HL-60 (cell line): ENCODE results near the gene FNIP2.

Source experiments
- DNase-seq, 2 experiments: peaks; one replicate each; pipeline ENCODE4 v3.0.0-alpha.2; 2010 to 2020; ENCODE audit warnings: low read depth in 1 of 2, low spot score in 1 of 2
- H3K27ac ChIP-seq: fragments of 250-450 bp; sonication (Bioruptor Pico); replicated peaks from 2 replicates; pipeline ENCODE4 v1.5.1; 2020; ENCODE audit warnings: mild to moderate bottlenecking, moderate library complexity
- H3K27me3 ChIP-seq: fragments of 250-450 bp; sonication (Bioruptor Pico); 2 replicates; pipeline ENCODE4 v1.5.1; 2021; ENCODE audit warnings: mild to moderate bottlenecking, moderate library complexity; ENCODE audit not compliant: insufficient read depth, poor library complexity, severe bottlenecking
- H3K4me3 ChIP-seq: replicated peaks from 2 replicates; pipeline ENCODE4 v1.5.1; 2011; ENCODE audit warnings: mild to moderate bottlenecking, control low read depth, low read length; ENCODE audit not compliant: insufficient read depth
- CTCF ChIP-seq: IDR thresholded peaks from one replicate; pipeline ENCODE4 v1.5.1; 2011; ENCODE audit warnings: low read length, control low read depth, inconsistent platforms; ENCODE audit not compliant: insufficient read depth
- GABPA ChIP-seq: IDR thresholded peaks from 2 replicates; pipeline ENCODE4 v1.6.1; 2012; ENCODE audit warnings: low read depth
- POLR2AphosphoS5 ChIP-seq: IDR thresholded peaks from 2 replicates; pipeline ENCODE4 v1.6.1; 2012; ENCODE audit warnings: low read depth
- SPI1 ChIP-seq: IDR thresholded peaks from 2 replicates; pipeline ENCODE4 v1.6.1; 2012; ENCODE audit warnings: low read depth, mild to moderate bottlenecking, borderline replicate concordance
- TF ChIP-seq, protein P1 (sequence below): IDR thresholded peaks from 2 replicates; pipeline ENCODE4 v1.6.1; 2012; ENCODE audit warnings: low read depth; ENCODE audit not compliant: insufficient replicate concordance

FNIP2 gene

DNA sequence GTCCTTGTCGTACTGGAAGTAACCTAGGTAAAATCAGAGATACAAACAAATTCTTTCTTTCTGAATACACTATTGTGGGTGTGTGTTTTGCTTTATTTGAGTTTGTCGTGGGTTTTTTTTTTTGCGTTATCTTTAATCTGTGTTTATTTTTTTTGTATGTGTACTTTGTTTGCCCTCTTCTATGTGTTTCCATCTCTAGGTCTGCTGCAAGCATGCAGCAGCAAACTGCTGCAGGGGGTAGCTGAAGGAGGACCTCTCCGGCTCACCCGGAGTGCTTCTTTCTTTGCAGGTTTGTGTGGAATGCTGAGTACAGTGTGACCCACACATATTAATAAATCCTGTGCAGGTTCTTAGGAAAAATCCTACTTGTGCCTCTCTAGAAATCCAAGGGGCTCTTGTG is 64.8 kb downstream of the FNIP2 start:
- no peak overlapping the region for H3K27ac ChIP-seq
- no peak overlapping the region for H3K4me3 ChIP-seq
- DNase-seq: no peak
- TF ChIP-seq, protein P1, sequence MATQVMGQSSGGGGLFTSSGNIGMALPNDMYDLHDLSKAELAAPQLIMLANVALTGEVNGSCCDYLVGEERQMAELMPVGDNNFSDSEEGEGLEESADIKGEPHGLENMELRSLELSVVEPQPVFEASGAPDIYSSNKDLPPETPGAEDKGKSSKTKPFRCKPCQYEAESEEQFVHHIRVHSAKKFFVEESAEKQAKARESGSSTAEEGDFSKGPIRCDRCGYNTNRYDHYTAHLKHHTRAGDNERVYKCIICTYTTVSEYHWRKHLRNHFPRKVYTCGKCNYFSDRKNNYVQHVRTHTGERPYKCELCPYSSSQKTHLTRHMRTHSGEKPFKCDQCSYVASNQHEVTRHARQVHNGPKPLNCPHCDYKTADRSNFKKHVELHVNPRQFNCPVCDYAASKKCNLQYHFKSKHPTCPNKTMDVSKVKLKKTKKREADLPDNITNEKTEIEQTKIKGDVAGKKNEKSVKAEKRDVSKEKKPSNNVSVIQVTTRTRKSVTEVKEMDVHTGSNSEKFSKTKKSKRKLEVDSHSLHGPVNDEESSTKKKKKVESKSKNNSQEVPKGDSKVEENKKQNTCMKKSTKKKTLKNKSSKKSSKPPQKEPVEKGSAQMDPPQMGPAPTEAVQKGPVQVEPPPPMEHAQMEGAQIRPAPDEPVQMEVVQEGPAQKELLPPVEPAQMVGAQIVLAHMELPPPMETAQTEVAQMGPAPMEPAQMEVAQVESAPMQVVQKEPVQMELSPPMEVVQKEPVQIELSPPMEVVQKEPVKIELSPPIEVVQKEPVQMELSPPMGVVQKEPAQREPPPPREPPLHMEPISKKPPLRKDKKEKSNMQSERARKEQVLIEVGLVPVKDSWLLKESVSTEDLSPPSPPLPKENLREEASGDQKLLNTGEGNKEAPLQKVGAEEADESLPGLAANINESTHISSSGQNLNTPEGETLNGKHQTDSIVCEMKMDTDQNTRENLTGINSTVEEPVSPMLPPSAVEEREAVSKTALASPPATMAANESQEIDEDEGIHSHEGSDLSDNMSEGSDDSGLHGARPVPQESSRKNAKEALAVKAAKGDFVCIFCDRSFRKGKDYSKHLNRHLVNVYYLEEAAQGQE: no peak
- no peak for TF ChIP-seq POLR2AphosphoS5
- TF ChIP-seq SPI1: no peak
- TF ChIP-seq CTCF: no peak
- no peak for TF ChIP-seq GABPA
- H3K27me3 ChIP-seq: no peaks in the 10 kb centered on the region

DNA sequence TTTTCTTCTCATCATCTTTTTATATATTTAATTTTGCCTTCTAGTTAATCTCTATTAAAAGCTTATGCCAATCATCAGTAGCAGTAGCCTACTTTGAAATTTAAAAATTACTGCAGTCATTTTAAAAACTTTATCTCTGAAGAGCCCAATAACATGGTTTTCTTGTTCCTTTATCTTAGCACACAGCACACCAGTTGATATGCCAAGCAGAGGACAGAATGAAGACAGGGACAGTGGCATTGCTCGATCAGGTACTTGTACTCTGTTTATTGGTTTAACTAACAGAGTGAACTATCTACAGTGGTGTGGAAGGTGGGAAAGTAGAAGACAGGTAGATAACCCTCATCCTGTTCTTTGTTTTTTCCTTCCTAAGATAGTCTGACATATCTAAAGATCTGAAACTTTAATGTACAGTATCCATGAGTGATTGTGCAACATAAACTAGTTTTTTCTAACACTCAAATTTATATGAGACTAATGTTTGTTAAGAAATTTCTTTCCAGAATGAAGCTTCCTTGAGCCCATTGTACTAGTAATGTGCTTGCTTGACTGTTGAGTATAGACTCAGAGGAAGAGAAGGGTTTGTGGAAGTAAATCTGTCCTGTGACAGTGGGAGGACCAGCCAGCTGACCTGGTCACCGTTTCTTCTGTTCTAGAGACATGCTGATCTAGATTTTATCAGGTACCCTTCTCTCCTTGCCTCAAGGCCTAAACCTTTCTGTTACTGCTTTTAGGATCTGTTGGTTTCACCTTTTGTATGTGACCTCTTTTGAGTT is 66.6 kb downstream of the FNIP2 start:
- Histone ChIP-seq H3K27me3 (no peaks in the 10 kb centered on the region), H3K4me3 (no peak overlapping the region), H3K27ac (no peak overlapping the region)
- no peak for DNase-seq
- TF ChIP-seq SPI1: no peak
- TF ChIP-seq GABPA: no peak

DNA sequence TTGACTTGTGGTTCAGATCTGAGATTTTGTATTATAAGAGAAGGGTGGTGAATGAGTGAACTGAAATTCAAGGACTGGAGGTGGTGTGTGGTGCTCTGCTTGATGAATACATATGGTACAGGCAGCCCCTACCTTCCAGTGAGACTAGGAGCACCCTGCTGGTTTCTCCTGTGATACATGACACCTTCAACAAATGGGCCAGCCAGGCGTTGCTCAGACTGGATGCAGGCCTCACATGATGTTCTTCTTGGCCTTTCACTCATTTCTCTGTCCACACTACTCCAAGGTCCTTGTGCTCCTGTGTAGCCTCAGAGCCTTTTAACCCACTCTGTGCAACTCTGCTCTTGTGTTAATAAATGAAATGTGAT is 67.2 kb downstream of the FNIP2 start:
- DNase-seq: no peak
- Histone ChIP-seq H3K27ac (no peak overlapping the region), H3K27me3 (no peaks in the 10 kb centered on the region), H3K4me3 (no peak overlapping the region)
- TF ChIP-seq GABPA (no peak), SPI1 (no peak), CTCF (no peak)
- TF ChIP-seq, protein P1: no peak

DNA sequence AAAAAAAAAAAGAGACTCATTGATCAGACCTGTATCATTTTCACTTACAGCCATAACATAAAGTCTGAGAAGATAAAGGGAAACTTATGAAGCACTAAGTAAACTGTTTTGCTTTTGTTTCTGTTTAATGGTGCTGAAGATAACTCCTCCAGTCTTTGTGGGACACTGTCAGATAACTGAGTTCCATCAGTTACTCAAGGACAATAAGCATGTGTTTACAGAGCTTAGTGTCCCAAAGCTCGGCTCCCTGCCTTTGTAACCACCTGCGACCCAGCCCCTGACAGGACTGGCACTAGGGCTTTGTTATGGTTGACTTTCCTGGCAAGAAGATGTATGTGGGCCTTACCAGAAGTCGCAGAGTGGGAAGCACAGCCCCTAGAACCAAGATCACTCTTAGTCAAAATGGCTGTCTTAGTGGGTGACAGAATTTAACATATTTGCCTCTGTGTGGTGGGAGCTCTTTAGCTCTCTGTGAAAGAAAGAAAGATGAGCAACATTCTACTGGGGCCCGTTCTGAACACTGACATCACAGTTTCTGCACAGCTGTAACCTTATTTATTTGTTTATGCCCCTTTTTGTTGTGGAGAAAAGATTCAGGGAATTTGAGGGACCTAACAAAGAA is 68.1 kb downstream of the FNIP2 start:
- DNase-seq: no peak
- Histone ChIP-seq H3K27me3 (no peaks in the 10 kb centered on the region), H3K27ac (no peak overlapping the region), H3K4me3 (no peak overlapping the region)
- no peak for TF ChIP-seq GABPA
- no peak for TF ChIP-seq POLR2AphosphoS5
- no peak for TF ChIP-seq SPI1
- TF ChIP-seq, protein P1: no peak
- TF ChIP-seq CTCF: no peak
